NCI-H2196 treated with DMSO at 0.1 percent for 48 hours (cell line): ENCODE data around the gene C12orf42.
A peak's percentile ranks its signal among the peaks of the same experiment; 100 is the strongest.

Experiments
- DNase-seq: peaks from one replicate; lab custom pipeline; 2025; ENCODE audit not compliant: unreplicated experiment; lab: John Stamatoyannopoulos, UW

C12orf42 gene

DNA sequence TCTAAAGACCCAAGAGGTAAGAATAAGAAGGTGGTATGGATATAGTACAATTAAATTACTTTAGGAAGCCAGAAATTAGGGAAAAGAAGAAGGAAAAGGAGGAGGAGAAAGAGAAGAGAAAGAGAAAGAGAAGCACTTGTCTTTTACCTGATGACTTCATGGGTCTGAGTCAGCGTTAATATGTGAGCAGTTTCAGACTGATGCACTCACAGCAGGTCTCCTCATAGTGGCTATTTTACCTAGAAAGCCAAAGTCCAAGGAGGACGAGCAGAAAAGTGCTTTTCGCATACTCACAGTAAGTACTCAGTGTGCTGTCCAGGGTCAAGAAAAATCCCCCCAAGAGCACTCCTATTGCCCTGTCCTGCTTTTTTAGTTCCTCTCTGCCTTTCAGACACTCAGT, 222.1 kb downstream of the C12orf42 start:
- peak; percentile 38 for DNase-seq

DNA sequence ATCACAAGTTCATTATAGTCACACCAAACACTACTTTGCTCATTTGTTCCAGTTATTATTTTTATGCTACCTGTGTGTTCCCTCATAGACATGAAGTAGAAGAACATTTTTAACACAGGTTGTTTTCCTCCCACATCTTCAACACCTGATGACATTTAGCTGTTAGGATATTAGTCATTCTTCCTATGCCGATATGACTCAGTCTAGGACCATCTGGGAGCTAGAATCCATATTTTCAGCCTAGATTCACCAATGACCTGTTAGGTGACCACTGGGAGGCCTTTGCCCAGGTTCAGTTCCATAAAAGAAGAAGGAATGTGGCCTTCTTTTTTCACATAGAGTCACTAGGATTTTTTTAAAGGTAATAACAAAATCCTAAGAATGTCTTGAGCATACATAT, 222.8 kb downstream of the C12orf42 start:
- no peak for DNase-seq

DNA sequence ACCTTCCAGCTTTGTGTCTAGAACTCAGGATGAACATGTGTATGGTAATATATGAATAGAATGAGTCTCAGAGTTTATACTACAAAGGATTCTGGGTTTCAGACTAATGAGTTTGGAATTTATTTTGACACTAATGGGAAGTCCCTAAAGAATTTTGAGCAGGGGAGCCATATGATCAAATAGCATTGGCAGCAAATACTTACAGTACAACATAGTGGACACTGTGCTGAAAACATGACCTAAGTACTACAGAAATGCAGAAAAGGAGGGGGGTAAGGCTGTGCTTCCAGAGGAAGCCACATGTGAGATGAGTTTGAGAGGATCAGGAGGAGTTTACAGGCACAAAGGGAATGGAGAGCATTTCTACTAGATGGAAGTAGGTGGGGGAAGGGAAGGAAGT, 225.8 kb downstream of the C12orf42 start:
- peak; percentile 44 for DNase-seq

DNA sequence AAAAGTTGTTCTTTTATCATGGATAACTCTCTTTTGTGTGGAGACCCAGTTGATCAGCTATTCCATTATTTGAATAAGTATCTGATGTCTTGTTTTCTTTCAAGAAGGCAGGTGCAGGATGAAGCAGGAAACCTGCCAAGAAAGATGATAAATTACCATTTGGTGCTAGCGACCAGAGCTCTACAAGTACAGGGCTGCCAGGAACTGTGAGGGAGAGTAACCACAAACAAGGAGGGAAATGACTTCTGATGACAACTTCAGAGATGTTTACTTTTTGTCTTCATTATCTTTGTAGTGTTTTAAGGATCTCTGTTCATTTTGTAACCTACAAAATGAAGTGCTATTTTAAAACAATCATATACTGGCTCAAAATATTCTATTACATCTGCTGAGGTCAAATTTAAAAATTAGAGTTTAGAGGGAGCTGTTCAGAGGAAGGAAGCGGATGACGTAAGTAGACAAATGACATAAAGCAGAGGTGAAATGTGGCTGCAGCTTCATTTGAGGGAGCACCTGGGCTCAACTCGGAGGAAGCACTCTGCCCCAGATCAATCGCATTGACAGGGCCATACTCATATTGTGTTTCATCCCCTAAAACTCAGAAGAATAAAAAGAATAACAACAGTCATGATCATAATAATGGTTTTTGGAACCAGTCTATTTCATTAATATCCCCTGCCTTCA, 226.8 kb downstream of the C12orf42 start:
- DNase-seq = peak; percentile 93

DNA sequence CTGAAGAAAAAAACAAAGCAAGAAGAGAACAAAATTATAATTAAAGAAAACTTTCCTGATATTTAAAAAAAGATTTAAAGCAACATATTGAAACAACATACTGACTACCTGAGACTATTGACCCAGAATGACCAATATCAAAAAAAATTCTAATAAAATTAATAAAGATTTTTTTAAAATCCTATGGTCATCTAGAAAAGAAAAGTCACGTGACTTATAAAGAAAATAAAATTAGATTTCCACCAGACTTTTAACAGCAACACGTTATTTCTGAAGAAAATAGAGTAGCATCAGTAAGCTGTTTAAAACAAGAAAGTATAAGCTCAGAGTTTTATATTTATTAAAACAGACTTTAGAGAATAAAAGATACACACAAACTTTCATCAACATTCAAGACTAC, 238.0 kb downstream of the C12orf42 start:
- DNase-seq = no peak
